Fibroblast of gingiva (primary cell): ENCODE results near the gene EFHC2.

Experiments
- DNase-seq: peaks from one replicate; pipeline ENCODE4 v3.0.0-alpha.2; 2011; ENCODE audit warnings: low read depth

EFHC2 gene

GRCh38 chrX:44343412-44344141 lies at the start of gene EFHC2:
TSS of gene EFHC2 (minus strand) at chrX:44343672. CDS start at chrX:44343588, 84 bp downstream.
- peak; percentile 32 for DNase-seq

GRCh38 chrX:44392767-44393166 lies 49.3 kb upstream of the EFHC2 start:
- DNase-seq: no peak

DNA sequence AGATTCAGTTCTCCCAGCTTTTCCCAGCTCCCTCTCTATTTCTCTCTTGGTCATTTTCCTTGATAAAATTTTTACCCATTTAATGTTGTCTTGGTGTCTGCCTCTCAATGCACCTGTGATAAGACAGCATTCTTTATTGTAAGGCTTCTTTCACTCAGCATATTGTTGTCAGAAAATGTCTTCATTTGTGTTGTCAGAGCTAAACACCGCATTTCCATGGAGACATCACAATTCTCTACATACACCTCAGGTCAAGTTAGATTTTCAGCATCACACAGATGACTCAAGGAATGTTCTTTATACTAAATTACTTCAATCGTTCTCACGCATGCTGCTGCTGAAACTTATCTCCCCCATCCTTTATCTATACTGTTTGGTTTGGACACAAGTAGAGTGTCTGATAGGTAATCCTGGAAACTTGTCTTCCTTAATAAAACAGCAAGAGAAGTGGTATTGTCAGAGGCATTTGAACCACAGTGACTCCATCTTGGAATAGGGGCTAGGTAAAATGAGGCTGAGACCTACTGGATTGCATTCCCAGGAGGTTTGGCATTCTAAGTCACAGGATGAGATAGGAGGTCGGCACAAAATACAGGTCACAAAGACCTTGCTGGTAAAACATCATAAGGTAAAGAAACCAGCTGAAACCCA lies 41.3 kb upstream of the EFHC2 start:
- no peak for DNase-seq

DNA sequence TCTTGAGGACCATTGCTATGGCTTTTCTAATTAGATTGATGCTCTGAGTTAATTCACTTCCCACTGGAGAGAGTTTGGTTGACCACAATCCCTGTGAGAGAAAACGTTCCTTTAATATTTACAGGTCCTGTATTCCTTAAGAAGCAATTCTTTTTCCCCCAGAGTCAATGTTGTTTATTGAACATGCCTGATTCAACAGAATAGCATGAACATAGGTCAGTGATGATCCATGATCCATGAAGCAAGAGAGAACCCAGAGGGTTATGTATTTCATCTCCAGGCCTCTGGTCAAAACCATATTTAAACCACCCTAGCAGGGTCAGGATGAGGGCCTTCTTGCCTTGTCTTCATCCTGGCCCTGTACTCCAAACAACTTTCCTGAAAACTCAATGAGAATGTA lies 39.4 kb upstream of the EFHC2 start:
- peak; percentile 32 for DNase-seq

DNA sequence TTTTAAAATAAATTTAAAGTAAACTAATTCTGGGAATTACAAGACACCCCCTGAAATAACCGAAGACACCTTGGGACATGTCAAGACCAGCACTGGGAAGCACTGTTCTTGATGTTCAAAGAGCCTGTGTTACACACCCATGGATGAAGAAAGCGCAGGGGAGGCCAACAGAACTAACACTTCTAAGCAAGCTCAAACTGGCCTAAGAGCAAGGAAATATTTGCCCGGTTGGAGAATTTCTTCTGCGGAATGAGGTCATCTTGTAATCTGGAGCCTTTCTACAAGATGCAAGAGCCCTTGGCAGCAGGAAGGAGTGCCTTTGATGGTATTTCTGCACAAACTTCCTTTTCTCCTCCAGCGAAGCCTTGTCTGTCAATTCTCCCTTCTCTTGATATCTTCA lies 9.3 kb upstream of the EFHC2 start:
- DNase-seq: no peak

DNA sequence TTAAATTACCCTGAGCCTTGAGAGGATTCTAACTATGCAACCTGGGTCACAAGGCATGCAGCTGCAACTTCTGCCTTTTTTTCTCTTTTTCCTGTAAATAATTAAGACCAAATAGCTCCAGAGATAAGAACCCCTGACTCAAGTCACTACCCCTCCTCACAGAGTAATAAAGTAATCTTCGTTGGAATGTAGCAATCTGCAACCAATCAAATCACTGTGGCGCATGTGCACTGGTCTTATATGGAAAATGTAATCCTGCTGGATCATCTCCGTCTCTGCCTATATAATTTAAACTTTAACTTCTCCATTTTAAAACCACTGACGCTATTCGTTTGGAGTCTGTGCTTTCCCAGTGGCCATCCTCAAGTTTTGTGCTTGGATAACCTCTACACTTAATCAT lies 6.1 kb upstream of the EFHC2 start:
- DNase-seq: no peak

DNA sequence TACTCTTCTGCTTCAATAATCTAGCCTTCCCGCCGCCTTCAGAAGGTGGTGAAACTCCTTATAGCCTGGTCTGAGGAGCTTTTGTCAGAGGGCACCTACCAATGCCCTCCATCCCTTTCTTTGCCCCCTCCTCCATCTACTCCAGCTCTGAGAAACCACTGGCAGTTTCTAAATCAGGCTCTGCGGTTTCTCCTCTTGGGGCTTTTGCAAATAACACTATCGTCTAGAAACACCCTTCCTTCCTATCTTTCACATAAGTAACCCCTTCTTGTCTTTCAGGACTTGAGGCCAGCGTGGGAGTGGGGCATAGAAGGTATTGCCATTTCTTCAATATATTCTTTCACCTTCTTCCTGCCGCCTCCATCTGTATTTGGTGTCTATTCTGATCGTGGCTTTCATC lies 1.2 kb upstream of the EFHC2 start:
- DNase-seq: no peak

GRCh38 chrX:44344194-44344593 lies 722 bp upstream of the EFHC2 start:
- no peak for DNase-seq

- no peak for DNase-seq
Observed at GRCh38 chrX:44342866-44343265, 606 bp downstream of the EFHC2 start.

GRCh38 chrX:44338361-44338760 lies 5.1 kb downstream of the EFHC2 start:
- DNase-seq: no peak

DNA sequence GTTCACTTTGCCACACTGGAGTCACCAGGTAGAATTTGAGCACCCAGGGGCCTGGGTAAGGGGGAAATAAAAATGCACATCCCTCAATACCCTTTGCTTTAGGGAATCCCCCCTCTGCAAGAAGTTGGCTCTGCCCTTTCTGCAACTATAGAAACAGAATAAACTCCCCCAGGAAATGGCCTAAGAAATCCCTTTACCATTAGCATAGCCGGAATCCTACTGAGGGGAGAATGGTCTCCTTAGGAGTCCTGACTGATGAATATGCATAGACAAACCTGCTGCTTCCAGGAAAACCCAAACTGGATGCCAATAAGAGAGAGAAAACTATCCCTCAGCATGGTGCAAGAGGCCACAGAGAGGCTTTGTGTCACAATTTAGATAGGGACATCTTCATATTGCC lies 11.0 kb downstream of the EFHC2 start:
- no peak for DNase-seq

GRCh38 chrX:44330227-44330626 lies 13.2 kb downstream of the EFHC2 start:
- DNase-seq: no peak

- DNase-seq: no peak
Observed at GRCh38 chrX:44319550-44319949, 23.9 kb downstream of the EFHC2 start.

- no peak for DNase-seq
Observed at GRCh38 chrX:44317181-44317580, 26.3 kb downstream of the EFHC2 start.

- no peak for DNase-seq
Observed at GRCh38 chrX:44314808-44315207, 28.7 kb downstream of the EFHC2 start.

GRCh38 chrX:44314259-44314734 lies 29.2 kb downstream of the EFHC2 start:
- DNase-seq: peak; percentile 51

DNA sequence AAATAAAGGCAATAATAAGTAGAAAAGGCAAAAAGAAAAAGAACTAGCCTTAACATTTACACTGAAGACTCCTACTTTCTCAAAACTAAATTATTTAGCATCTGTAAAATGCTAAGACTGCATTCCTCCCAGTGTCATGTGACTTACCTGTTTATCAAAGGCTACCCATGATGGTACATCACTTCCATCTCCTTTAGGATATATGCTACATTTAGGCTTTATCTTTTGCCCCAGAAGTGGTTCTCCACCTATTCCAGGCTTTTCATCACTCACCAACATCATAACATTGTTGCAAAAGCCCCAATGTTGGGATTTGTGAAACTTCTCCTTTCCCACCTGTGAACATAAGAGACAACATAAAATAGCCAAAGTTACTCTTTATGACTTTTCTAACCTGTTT lies 31.1 kb downstream of the EFHC2 start:
- DNase-seq: no peak

GRCh38 chrX:44310227-44310626 lies 33.2 kb downstream of the EFHC2 start:
- DNase-seq: no peak

GRCh38 chrX:44308869-44309268 lies 34.6 kb downstream of the EFHC2 start:
- DNase-seq: no peak

DNA sequence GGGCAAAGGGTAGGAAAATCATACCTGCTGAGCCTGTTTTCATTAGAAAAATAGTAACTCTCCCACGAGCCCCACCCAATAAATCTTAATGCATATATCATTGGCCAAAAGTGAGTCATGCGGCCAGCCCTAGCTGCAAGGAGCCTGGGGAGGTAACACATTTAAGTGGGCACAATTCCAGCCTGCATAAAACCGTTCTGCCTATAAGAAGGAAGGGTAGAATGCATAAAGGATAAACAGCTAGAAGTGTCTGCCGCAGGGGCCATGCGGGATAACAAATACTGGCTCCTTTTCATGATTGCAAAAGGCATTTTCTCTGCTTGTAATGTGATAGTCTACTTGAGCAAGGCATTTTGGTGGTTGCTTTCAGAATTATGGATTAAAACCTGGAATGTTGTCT lies 37.1 kb downstream of the EFHC2 start:
- DNase-seq: peak; percentile 6

GRCh38 chrX:44305921-44306320 lies 37.6 kb downstream of the EFHC2 start:
- no peak for DNase-seq

DNA sequence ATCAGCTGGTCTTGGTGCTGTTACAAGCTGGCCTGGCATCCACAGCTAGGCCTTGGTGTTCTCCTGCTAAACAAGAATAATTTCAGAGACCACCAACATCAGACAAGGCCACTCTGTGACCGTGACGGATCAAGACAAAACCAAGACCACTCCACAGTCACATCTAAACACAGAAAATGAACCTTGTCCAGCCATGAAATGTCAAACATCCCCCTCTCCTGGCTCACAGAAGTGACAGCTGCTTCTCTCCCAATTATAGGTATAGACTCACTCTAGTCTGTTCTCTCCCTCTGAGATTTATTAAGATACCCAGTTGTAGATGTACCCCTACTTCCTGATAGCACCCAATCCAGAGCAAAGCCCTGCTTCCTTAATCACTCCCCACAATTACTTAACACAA lies 40.4 kb downstream of the EFHC2 start:
- DNase-seq: no peak

DNA sequence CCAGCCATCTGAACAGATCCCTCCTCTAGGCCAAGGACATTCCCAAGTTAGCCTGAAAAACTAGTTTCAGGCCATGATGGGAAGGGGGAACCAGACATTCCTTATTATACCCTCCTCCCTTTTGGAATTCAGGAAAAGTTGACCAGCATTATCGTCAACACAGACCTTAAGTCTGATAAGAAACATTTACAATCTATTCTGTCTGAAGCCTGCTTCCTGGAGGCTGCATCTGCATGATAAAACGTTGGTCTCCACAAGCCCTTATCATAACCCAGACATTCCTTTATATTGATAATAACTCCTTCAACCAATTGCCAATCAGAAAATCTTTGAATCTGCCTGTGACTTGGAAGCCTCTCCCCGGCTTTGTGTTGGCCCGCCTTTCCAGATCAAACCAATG lies 44.3 kb downstream of the EFHC2 start:
- DNase-seq: no peak
